ENCODE measurements around the gene KRT72.

GRCh38 chr12:52559979-52560378, 41.3 kb downstream of the KRT72 start:
- TF ChIP-seq CTCF (IDR thresholded peaks at IDR 0.05; ENCODE audit: insufficient read depth, low read length) = no peak
- no peak for TF ChIP-seq POLR2AphosphoS5 (IDR thresholded peaks at IDR 0.05; ENCODE audit: low read depth)
